BJ (cell line): Measurements from ENCODE around the gene IRF6. TPM values are rescaled to one million over a fixed set of nuclear protein-coding genes. Genes with fewer than 3 reads are reported as not detected.
A peak's percentile ranks its signal among the peaks of the same experiment; 100 is the strongest.

Experiments
- CTCF ChIA-PET: fragments of 350-600 bp; formaldehyde crosslinking; extraction: SDS; loops from one replicate; lab custom pipeline; 2021; ENCODE audit warnings: antibody characterized with exemption, inconsistent platforms; lab: Yijun Ruan, JAX
- POLR2A ChIA-PET: fragments of 300-600 bp; sonication (Branson Sonifier 250); formaldehyde crosslinking; extraction: SDS; loops from one replicate; lab custom pipeline; 2021; ENCODE audit warnings: antibody characterized with exemption; lab: Charles Lee
- DNase-seq: peaks from one replicate; pipeline ENCODE4 v3.0.0-alpha.2; 2011; ENCODE audit warnings: low read depth
- H3K27me3 ChIP-seq: 2 replicates; pipeline ENCODE4 v1.6.0; 2011; ENCODE audit warnings: low read length; ENCODE audit not compliant: control insufficient read depth, insufficient read depth
- H3K36me3 ChIP-seq: 2 replicates; pipeline ENCODE4 v1.5.1; 2011; ENCODE audit warnings: low read length; ENCODE audit not compliant: control insufficient read depth, insufficient read depth
- H3K4me3 ChIP-seq: 2 replicates; pipeline ENCODE4 v1.5.1; 2011; ENCODE audit warnings: low read depth, mild to moderate bottlenecking, control low read depth, low read length
- polyA plus RNA-seq: library from polyadenylated mRNA; depleted of rRNA; stranded (reverse); fragments of >200 nt; gene quantifications from 2 replicates; pipeline ENCODE4 v1.2.3, GENCODE V29; 2011
- TF ChIP-seq, protein P1 (sequence below): IDR thresholded peaks from 2 replicates; pipeline ENCODE4 v1.5.1; 2011; ENCODE audit warnings: low read depth, mild to moderate bottlenecking, control low read depth, inconsistent platforms, low read length, moderate library complexity; ENCODE audit not compliant: insufficient read depth

Gene IRF6
- polyA plus RNA-seq, 1 experiment = 1.7 TPM

GRCh38 chr1:209850342-209850979 is 44.5 kb upstream of the IRF6 start:
- H3K4me3 ChIP-seq = no peak overlapping the region
- ChIA-PET CTCF (interaction anchor here (0.9 to 7.0 kb wide), 8 partner anchors 9 to 144 kb away, joined by 3 to 60 read pairs (median 8); no protein-coding TSS in a partner anchor), POLR2A (no interaction called here)
- TF ChIP-seq, protein P1, sequence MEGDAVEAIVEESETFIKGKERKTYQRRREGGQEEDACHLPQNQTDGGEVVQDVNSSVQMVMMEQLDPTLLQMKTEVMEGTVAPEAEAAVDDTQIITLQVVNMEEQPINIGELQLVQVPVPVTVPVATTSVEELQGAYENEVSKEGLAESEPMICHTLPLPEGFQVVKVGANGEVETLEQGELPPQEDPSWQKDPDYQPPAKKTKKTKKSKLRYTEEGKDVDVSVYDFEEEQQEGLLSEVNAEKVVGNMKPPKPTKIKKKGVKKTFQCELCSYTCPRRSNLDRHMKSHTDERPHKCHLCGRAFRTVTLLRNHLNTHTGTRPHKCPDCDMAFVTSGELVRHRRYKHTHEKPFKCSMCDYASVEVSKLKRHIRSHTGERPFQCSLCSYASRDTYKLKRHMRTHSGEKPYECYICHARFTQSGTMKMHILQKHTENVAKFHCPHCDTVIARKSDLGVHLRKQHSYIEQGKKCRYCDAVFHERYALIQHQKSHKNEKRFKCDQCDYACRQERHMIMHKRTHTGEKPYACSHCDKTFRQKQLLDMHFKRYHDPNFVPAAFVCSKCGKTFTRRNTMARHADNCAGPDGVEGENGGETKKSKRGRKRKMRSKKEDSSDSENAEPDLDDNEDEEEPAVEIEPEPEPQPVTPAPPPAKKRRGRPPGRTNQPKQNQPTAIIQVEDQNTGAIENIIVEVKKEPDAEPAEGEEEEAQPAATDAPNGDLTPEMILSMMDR = peak; percentile 81
- no peaks in the 10 kb centered on the region for H3K27me3 ChIP-seq
- peaks cover 7% of the 10 kb centered on the region for H3K36me3 ChIP-seq
- DNase-seq = no peak

- CTCF ChIA-PET = interaction anchor here (0.9 to 7.0 kb wide), 8 partner anchors 10 to 140 kb away, joined by 3 to 60 read pairs (median 8); no protein-coding TSS in a partner anchor
- TF ChIP-seq, protein P1 = no peak
- peaks cover 3% of the 10 kb centered on the region; the same call in 1 of the 2 replicates for H3K36me3 ChIP-seq
- POLR2A ChIA-PET = no interaction called here
- no peaks in the 10 kb centered on the region for H3K27me3 ChIP-seq
- DNase-seq = no peak
- no peak overlapping the region for H3K4me3 ChIP-seq
Measured at GRCh38 chr1:209849388-209849787, 43.4 kb upstream of the IRF6 start.

- CTCF ChIA-PET = interaction anchor here (0.8 to 7.0 kb wide), 2 partner anchors 9 to 14 kb away, joined by 3 to 60 read pairs; no protein-coding TSS in a partner anchor
- H3K36me3 ChIP-seq = peaks cover 10% of the 10 kb centered on the region
Measured at GRCh38 chr1:209845408-209845725, 39.4 kb upstream of the IRF6 start.

DNA sequence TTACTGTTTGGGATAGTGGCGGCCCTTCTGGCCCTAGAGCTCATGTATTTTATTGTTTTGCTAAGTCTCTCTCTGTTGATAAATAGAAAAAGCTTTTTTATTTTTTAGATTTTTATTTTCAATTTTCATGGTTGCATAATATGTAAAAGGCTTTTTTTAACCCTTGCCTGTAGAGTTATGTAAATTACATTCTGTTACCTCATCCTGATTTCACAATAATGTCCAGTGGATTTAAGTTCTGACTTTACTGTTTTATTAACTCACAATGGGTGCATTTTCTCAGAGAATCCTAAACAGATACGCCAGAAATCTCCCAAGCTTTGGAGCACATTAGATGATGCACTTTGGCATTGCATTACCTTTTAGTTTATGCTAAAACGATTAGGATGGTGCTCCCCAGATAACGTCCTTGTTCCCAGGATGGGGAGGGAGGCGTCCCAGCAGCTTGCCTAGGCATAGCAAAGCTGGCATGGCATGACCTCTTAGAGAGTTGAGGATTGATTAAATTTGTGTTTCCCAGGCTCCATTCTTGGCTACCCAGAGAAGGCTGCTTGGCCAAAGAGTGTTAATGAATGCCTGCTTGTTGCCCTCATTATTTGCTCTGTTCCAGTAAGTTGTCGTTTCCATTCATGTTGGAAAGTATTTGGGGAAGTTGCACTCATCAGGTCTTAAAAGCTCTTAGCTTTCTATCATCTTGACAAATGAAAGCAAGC is 38.9 kb upstream of the IRF6 start:
- TF ChIP-seq, protein P1 = no peak
- H3K4me3 ChIP-seq = no peak overlapping the region
- ChIA-PET POLR2A (no interaction called here), CTCF (interaction anchor here (0.5 to 7.0 kb wide), 3 partner anchors 9 to 143 kb away, joined by 3 to 60 read pairs (median 3); no protein-coding TSS in a partner anchor)
- no peak for DNase-seq
- peaks cover 10% of the 10 kb centered on the region for H3K36me3 ChIP-seq
- H3K27me3 ChIP-seq = no peaks in the 10 kb centered on the region

More at GRCh38 chr1:209845408-209845725, 39.4 kb upstream of the IRF6 start:
- no peaks in the 10 kb centered on the region for H3K27me3 ChIP-seq
- TF ChIP-seq, protein P1 = no peak
- H3K4me3 ChIP-seq = no peak overlapping the region
- DNase-seq = no peak
- POLR2A ChIA-PET = no interaction called here

- CTCF ChIA-PET = interaction anchor here (0.9 to 4.7 kb wide), 7 partner anchors 9 to 21 kb away, joined by 3 to 27 read pairs (median 10); partner anchors contain the start of gene UTP25
Measured at GRCh38 chr1:209840611-209841010, 34.7 kb upstream of the IRF6 start.

More at GRCh38 chr1:209840611-209841010, 34.7 kb upstream of the IRF6 start:
- Histone ChIP-seq H3K36me3 (peaks cover 15% of the 10 kb centered on the region), H3K4me3 (no peak overlapping the region), H3K27me3 (no peaks in the 10 kb centered on the region)
- DNase-seq = no peak
- POLR2A ChIA-PET = interaction anchor here (0.5 kb wide), 1 partner anchor 230 kb away, joined by 4 read pairs; no protein-coding TSS in a partner anchor
- TF ChIP-seq, protein P1 = no peak
